ENCODE results near the gene CACNA1S.

Gene CACNA1S

DNA sequence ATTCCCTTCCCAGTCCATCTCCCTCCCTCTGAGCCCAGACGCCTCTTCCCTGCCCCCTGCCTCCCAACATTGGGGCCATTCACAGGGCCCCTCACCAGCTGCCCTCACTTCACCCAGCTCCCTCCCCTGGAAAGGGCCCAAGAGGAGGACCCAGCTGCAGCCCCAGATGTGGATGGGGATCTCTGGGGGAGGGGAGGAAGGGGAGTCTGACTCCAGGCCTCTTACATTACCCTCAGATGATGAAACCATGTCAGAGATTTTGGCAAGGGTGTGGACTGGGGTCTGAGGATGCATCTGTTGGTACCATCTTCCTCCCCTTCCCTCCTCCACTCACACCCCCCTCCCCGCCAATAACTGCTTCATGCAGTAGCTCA, 87.6 kb downstream of the CACNA1S start:
- DNase-seq, result no peak

GRCh38 chr1:201023920-201024624, 88.2 kb downstream of the CACNA1S start:
- DNase-seq, result no peak

GRCh38 chr1:201023517-201023902, 88.7 kb downstream of the CACNA1S start, which contains the start of gene KIF21B:
KIF21B (minus strand) TSS chr1:201023714; CDS start chr1:201023383, 331 bp downstream.
- no peak for DNase-seq

- DNase-seq, result no peak
Measured at GRCh38 chr1:201022820-201023516, 89.3 kb downstream of the CACNA1S start.

DNA sequence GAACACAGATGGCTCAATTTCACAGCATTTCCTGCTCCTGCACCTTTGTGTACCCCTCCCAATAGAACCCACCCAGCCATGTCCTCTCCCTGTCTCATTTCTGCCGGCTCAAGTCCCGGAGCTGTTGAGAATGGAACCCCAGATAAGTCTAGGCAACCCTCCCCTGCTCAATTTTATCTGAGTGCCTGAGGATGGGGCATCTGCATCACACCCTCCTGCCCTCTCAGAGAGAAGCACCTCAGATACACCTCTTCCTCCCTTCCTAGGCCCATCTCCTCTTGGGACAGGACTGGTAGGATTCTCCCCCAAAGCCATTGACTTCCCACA, 89.8 kb downstream of the CACNA1S start:
- no peak for DNase-seq

DNA sequence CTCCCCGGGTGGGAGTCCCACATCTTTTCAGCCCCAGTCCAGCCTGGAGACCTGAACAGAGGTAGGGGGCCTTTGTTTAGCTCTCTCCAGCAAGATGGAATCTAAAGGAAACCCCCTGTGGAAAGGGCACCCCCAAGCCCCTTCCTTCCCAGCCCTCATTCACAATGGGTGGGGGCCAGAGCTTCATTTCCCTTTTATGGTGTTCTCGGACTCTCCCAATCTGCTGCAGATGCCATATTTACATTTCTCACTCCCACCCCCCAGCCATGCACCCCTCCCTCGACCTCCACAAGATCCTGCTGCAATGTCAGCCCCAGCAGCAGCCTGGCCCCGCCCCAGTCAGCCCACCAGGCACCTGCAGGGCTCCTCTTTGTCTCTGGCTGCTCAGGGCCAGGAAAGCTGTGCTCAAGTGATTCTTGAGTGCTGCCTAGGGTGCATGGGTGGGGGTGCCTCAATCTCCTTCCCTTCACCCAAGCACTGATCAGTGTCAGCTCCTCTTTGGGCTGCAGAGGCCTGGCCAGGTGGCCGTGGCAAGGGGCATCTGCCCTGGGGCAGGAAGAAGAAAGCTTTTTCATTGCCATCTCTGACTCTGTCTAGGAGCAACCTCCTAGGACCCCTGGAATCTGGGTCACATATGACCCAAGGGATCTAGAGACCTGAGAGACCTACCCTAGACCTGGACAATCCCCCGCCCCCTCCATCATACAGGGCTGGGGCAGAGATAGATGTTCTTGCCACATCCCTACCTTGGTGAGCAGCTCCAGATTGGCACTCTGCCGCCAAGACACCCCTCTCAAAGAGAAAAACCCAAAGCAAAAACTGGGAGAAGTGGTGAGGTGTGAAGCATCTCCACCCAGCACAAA, 90.4 kb downstream of the CACNA1S start:
- DNase-seq, result no peak

- no peak for DNase-seq
Measured at GRCh38 chr1:201020721-201021629, 91.3 kb downstream of the CACNA1S start.

GRCh38 chr1:201020040-201020591, 92.1 kb downstream of the CACNA1S start:
- no peak for DNase-seq

GRCh38 chr1:201019321-201019977, 92.8 kb downstream of the CACNA1S start:
- no peak for DNase-seq

DNA sequence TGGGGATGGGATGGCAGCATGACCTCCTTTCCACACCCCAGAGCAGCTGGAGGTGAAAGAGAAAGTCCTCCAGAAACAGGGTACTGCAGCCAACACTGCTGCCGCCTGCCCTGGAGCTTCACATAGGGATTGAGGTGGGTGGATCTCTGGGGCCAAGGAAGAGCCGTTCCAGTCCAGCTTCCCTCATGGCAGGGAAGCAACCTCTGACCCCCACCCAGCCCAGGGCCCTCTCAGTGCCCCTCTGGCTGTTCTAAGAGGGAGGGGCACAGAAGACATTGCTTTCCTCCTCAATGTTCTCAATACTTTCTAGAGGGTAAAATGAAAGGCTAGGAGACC, 94.4 kb downstream of the CACNA1S start:
- DNase-seq, result no peak

GRCh38 chr1:201016943-201017827, 95.0 kb downstream of the CACNA1S start:
- no peak for DNase-seq

- no peak for DNase-seq
Measured at GRCh38 chr1:201016211-201016651, 96.0 kb downstream of the CACNA1S start.

DNA sequence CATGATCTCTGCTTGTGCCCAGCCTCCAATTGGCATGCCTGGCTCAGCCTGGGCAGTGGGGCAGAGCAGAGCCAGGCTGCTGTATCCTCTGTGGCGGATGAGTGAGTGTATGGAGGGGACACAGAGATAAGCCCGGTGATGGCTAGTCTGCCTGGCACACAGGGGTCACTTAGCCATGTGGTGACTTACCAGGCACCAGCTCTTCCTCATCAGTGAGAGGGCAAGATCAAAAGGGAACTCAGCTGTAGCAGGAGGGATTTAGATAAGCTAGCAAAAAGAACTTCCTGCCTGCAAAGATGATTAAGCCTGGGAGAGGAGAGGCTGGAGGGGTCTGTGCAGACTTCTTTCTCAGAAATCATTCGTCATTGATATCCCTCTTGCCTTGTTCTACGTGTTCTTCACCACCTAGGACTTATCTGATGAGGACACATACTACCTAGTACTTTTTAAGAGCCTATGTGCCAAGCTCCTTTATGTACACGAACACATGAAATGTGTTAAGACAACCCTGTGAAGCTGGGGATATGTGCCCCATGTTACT, 96.6 kb downstream of the CACNA1S start:
- DNase-seq, result no peak

DNA sequence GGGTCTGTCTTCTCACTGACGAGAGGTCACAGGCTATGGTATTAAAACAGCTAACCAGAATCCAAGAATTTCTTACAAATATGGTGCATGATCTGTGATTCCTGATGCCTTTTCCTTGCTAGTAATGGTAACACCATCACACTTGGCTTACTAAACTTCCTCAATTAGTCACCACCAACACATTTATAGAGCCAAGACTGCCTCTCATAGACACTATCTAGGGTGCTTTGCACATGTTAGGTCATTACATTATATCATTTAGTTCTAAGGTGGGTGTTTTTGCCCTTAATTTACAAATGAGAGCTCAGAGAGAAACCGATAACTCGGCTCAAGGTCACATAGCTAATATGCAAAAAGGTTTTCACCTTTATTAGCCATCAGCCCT, 97.4 kb downstream of the CACNA1S start:
- DNase-seq, result no peak

GRCh38 chr1:201013991-201014815, 98.0 kb downstream of the CACNA1S start:
- DNase-seq, result no peak

- no peak for DNase-seq
Measured at GRCh38 chr1:201013031-201013485, 99.2 kb downstream of the CACNA1S start.

DNA sequence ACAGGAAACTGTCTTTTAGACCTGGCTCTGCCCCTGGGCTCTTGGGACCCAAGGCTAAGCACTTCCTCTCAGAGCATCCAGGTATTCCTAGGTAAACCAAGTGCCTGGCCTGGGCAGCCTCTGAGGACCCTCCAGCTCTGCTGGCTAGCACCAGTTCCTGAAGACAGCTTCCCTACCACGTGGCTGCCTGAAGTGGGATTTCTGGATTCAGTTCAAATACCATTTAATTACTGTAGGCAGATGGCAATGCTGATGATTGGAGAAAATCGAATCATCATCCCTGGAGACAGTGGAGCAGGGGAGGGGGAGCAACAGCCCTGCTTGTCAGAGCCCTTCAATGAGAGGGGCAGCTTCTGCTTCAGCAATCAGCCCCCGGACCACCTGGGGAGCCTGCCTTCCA, 100.6 kb downstream of the CACNA1S start:
- no peak for DNase-seq

DNA sequence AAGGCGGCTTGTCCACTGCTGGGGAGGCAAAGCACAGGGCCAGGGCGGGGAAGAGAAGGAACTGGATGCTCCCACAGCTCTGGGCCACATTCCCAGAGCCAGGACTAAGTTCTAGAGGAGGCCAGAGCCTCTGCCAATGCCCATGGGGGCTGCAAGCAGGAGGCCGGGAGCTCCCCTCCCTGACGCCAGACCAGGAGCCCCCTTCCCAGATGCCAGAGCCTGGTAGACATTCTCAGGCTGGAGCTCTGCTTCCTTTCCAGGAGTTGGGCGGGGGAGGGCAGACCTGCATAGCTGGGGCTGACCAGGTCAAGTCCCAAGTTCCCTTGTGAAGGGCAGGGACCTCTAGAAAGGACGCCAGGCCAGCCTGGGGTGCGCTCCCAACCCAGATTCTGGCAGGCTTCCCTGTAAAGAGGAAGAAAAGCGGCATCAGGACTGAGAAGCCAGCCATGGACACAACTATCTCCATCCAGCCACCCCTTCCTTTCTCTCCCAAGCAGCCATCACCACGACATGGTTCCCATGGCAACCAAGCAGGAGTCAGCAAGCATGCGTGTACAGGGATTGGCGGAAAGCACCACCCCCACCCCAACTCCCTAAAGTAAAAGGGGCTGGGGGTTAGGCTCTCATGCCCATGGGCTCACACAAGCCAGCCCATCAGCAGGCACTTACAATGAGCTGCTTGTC, 102.1 kb downstream of the CACNA1S start:
- DNase-seq, result no peak

Data from cerebellar nuclear complex (tissue), 1 donor.